Right lobe of liver (tissue), 4 donors: ENCODE results near the gene CAPN3.

Source experiments
- CTCF ChIP-seq, 4 donors: fragments of 200-600 bp in 3 of 4; fragments of 450-650 bp in 1 of 4; IDR thresholded peaks; one replicate each; pipeline versions ENCODE4 v1.5.1 to v1.8.0; 2016 to 2022; ENCODE audit warnings: antibody characterized with exemption in 4 of 4, mild to moderate bottlenecking in 2 of 4
- POLR2A ChIP-seq: fragments of 450-650 bp; IDR thresholded peaks from one replicate; pipeline ENCODE4 v1.6.1; 2017; ENCODE audit warnings: antibody characterized with exemption, mild to moderate bottlenecking
- donor health status: DM: no; HTN: no; CAD: no.
- donor health status: DM: no; HTN: no; CAD: no.
- donor health status: DM: no; HTN: yes; CAD: no.

- TF ChIP-seq CTCF (IDR thresholded peaks at IDR 0.05) (no peak), POLR2A (no peak)
Measured at GRCh38 chr15:42384597-42384996, 25.3 kb downstream of the CAPN3 start.
